Activated T-helper 1 cell treated with anti-CD3 and anti-CD28 coated beads, Interleukin-2, amount 50 U/mL, for 16 hours (primary cell): ENCODE results near the gene BAG2.

ENCODE experiments used
- DNase-seq, 2 donors: peaks; one replicate each; pipeline ENCODE4 v3.0.0-alpha.2; 2020; ENCODE audit warnings: low read depth in 1 of 2, low spot score in 1 of 2

Gene BAG2

GRCh38 chr6:57221191-57221935, 49.2 kb downstream of the BAG2 start:
- DNase-seq, result peak; percentile 8 to 30

GRCh38 chr6:57221936-57222742, 50.0 kb downstream of the BAG2 start, which contains the start of gene RAB23:
TSS of gene RAB23 (minus strand) at chr6:57222307. CDS start at chr6:57210380, 11,927 bp downstream.
- DNase-seq, result peak; percentile 55 to 76

DNA sequence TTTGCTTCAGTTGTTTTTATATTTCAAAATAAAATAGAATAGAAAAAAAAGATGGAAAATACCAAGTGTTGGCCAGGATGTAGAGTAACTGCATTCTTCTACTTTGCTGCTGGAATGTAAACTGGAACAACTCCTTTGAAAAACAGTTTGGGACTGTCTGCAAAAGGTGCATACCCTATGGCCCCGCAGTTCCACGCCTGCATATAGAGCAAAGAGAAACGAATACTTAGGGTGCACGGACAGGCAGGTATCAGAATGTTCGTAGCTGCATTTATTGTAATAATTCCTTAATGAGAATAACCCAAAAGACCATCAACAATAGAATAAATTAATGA, 50.6 kb downstream of the BAG2 start:
- no peak for DNase-seq

GRCh38 chr6:57224769-57225515, 52.8 kb downstream of the BAG2 start:
- no peak for DNase-seq

- DNase-seq, result no peak
These were observed 54.1 kb downstream of the BAG2 start for GRCh38 chr6:57226221-57226620.
